ENCODE data around the gene SORBS1.

- TF ChIP-seq CTCF (IDR thresholded peaks at IDR 0.05) (no peak), POLR2A (IDR thresholded peaks at IDR 0.05) (no peak)
These were observed 106.2 kb downstream of the SORBS1 start for GRCh38 chr10:95454940-95455339.

Data from body of pancreas (tissue), 4 donors.